ENCODE results near the gene GNAL. TPM values are rescaled to one million over a fixed set of nuclear protein-coding genes. Genes with fewer than 3 reads are reported as not detected.

Gene GNAL
- polyA plus RNA-seq, 1 experiment = 0.21 TPM

GRCh38 chr18:11665146-11665545 lies 23.9 kb upstream of the GNAL start:
- ChIA-PET CTCF (interaction anchor here (1.2 kb wide), 1 partner anchor 10 kb away, joined by 8 read pairs; no protein-coding TSS in a partner anchor), POLR2A (no interaction called here)
- no peak for DNase-seq (ENCODE audit: low read depth)
- H3K27me3 ChIP-seq (ENCODE audit: control insufficient read depth, insufficient read depth, low read length) = no peaks in the 10 kb centered on the region; the same call in 1 of the 2 replicates
- no peak overlapping the region for H3K4me3 ChIP-seq (ENCODE audit: low read depth, low read length)
- H3K36me3 ChIP-seq (ENCODE audit: control insufficient read depth, insufficient read depth, low read length) = no peaks in the 10 kb centered on the region
- TF ChIP-seq CTCF (IDR thresholded peaks at IDR 0.05; ENCODE audit: insufficient read depth, low read depth, low read length) = no peak

- no peaks in the 10 kb centered on the region; the same call in 1 of the 2 replicates for H3K27me3 ChIP-seq (ENCODE audit: control insufficient read depth, insufficient read depth, low read length)
- no peak overlapping the region for H3K4me3 ChIP-seq (ENCODE audit: low read depth, low read length)
- ChIA-PET POLR2A (no interaction called here), CTCF (interaction anchor here (1.2 kb wide), 1 partner anchor 11 kb away, joined by 8 read pairs; no protein-coding TSS in a partner anchor)
- TF ChIP-seq CTCF (IDR thresholded peaks at IDR 0.05; ENCODE audit: insufficient read depth, low read depth, low read length) = no peak
- DNase-seq (ENCODE audit: low read depth) = no peak
- no peaks in the 10 kb centered on the region for H3K36me3 ChIP-seq (ENCODE audit: control insufficient read depth, insufficient read depth, low read length)
Observed at GRCh38 chr18:11665587-11665986, 23.5 kb upstream of the GNAL start.

DNA sequence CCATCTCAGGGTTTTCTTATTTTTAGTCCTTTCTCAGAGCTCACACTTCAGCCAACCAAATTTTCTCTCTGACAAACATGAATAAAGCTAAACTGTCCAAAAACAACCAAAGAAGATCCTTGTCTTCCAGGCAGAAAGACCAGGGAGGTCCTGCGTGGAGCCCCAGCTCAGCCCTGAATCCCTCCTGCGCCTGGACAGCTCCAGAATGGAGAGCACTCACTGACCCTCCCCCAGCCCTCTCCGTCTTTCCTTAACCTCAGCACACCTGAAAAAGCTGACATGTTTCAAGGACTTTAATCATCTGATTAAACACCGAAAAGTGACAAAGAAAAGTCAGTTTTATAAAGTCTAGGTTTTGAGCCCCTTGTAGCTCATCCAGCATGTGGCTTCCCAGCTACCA lies 22.9 kb upstream of the GNAL start:
- Histone ChIP-seq H3K27me3 (ENCODE audit: control insufficient read depth, insufficient read depth, low read length) (no peaks in the 10 kb centered on the region; the same call in 1 of the 2 replicates), H3K4me3 (ENCODE audit: low read depth, low read length) (no peak overlapping the region), H3K36me3 (ENCODE audit: control insufficient read depth, insufficient read depth, low read length) (no peaks in the 10 kb centered on the region)
- no peak for DNase-seq (ENCODE audit: low read depth)
- TF ChIP-seq CTCF (IDR thresholded peaks at IDR 0.05; ENCODE audit: insufficient read depth, low read depth, low read length) = no peak
- CTCF ChIA-PET = interaction anchor here (0.6 to 1.2 kb wide), 2 partner anchors 11 to 27 kb away, joined by 3 to 8 read pairs; no protein-coding TSS in a partner anchor
- POLR2A ChIA-PET = no interaction called here

DNA sequence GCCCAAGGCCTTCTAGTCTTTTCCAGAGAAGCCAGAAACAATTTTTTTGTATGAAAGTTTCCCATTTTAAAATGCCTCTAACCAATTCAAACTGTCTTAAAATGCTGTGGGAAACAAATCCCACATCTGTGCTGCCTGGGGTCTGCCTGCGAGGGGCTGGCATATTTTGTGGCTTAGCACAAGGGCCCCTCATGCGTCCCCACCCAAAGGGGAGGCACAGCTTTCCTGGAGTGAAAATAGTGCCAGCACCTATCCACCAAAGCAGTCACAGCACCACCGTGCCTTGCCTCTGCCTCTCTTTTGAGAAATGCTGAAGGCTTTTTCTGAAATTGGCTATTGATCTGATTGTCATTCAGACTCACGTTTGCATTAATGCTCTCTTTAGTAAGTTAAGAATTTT lies 22.2 kb upstream of the GNAL start:
- no peak overlapping the region for H3K4me3 ChIP-seq (ENCODE audit: low read depth, low read length)
- ChIA-PET CTCF (interaction anchor here (0.6 to 2.7 kb wide), 2 partner anchors 11 to 26 kb away, joined by 3 to 16 read pairs; no protein-coding TSS in a partner anchor), POLR2A (no interaction called here)
- no peaks in the 10 kb centered on the region for H3K36me3 ChIP-seq (ENCODE audit: control insufficient read depth, insufficient read depth, low read length)
- TF ChIP-seq CTCF (IDR thresholded peaks at IDR 0.05; ENCODE audit: insufficient read depth, low read depth, low read length) = no peak
- H3K27me3 ChIP-seq (ENCODE audit: control insufficient read depth, insufficient read depth, low read length) = no peaks in the 10 kb centered on the region; the same call in 1 of the 2 replicates
- DNase-seq (ENCODE audit: low read depth) = no peak

DNA sequence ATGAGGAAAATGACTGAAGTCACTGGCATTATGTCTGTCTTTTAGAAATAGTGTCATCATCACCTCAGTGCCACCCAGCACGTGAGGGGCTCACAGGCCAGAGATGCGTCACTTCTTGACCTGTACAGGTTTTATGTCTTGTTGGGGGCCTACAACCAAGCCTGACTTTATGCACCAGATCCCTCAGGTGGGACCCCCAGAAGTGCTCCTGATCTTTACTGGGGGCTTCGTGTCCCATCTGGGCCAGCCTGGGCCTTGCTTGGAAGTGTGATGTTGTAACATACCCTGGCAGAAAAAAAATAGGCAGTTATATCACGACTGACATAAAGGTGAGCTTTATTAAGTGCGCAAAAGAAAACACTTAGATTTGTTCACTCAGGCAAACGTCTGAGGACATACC lies 21.5 kb upstream of the GNAL start:
- H3K27me3 ChIP-seq (ENCODE audit: control insufficient read depth, insufficient read depth, low read length) = no peaks in the 10 kb centered on the region; the same call in 1 of the 2 replicates
- H3K36me3 ChIP-seq (ENCODE audit: control insufficient read depth, insufficient read depth, low read length) = no peaks in the 10 kb centered on the region
- CTCF ChIA-PET = interaction anchor here (2.7 kb wide), 1 partner anchor 12 kb away, joined by 16 read pairs; no protein-coding TSS in a partner anchor
- TF ChIP-seq CTCF (IDR thresholded peaks at IDR 0.05; ENCODE audit: insufficient read depth, low read depth, low read length) = no peak
- H3K4me3 ChIP-seq (ENCODE audit: low read depth, low read length) = no peak overlapping the region
- POLR2A ChIA-PET = no interaction called here
- DNase-seq (ENCODE audit: low read depth) = no peak
